ENCODE measurements around the gene RHCE. TPM values are rescaled to one million over a fixed set of nuclear protein-coding genes. Genes with fewer than 3 reads are reported as not detected.
"Not testable (repeated sequence)": the region's sequence is repeated elsewhere in the genome, so short reads cannot be mapped to it uniquely, and the experiment has no call there.

The RHCE gene
- total RNA-seq, 1 donor from 2014 or later: 0.14 TPM

DNA sequence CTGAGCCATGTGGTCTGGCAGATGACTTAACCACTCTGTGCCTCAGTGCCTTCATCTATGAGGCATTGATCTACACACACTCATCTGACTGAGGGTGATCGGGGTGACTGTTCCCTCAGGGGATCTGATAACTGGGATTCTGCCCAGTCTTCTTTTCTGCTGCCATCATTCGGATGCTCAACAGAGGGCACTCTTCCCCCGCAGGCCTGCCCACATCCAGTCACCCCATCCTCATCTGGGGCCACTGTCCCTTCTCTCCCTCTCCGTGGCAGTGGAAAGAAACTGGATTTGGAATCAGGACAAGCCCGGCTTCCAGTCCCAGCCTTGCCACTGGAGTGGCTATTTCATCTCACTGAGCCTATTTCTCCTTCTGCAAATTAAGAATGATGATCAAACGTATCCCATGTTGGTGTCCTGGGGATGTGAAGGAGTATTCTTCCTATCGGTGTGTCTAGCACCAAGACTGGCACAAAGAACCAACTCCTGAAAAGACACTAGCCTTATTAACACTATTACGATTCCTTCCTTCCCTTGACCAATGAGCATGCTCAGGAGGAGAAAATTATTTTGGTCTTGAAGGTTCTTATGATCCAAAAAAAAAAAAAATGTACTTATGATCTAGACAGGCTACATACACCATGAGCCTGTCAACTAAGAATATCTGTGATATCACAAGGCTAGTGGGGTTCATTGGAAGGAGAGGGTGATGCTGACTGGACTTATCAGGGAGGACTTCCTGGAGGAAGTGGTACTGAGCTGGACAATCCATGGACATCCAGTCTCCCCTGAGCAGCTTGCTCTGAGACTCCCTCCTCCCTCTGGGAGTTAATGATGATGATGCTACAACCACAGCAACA is 17.4 kb downstream of the RHCE start:
- H3K36me3 Mint-ChIP-seq (ENCODE audit: low read depth); H3K4me1 Mint-ChIP-seq; H3K4me3 Mint-ChIP-seq; H3K9me3 Mint-ChIP-seq; H3K27ac Mint-ChIP-seq: not testable (repeated sequence)
- peaks cover 14% of the 10 kb centered on the region for H3K27me3 Mint-ChIP-seq
- intact Hi-C loops (cut with micrococcal nuclease): loop anchor here (5.0 kb wide), 1 partner anchor 119 kb away; no protein-coding TSS in a partner anchor
- peak; percentile 75 for DNase-seq

DNA sequence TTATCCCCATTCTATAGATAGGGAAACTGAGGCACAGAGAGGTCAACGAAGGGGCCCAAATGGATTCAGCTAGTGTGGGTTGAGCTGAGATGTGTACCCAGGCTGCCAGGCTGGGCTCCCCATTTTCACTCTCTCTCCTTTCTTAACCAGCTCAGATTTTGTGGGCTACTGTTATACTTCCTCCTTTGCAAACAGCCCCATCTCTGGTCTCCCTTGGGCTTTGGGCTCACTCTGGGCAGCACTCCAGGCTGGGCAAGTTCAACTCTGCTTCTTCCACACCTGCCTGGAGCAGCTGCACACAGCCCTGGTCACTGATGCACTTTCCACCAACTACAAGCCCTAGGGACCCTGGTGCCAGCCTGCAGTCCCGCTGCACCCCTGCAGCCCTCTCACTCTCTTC is 22.5 kb downstream of the RHCE start:
- DNase-seq; H3K27ac Mint-ChIP-seq; H3K4me3 Mint-ChIP-seq; intact Hi-C loops (cut with micrococcal nuclease); H3K9me3 Mint-ChIP-seq; H3K36me3 Mint-ChIP-seq (ENCODE audit: low read depth); H3K4me1 Mint-ChIP-seq: not testable (repeated sequence)
- H3K27me3 Mint-ChIP-seq: peaks cover 25% of the 10 kb centered on the region

DNA sequence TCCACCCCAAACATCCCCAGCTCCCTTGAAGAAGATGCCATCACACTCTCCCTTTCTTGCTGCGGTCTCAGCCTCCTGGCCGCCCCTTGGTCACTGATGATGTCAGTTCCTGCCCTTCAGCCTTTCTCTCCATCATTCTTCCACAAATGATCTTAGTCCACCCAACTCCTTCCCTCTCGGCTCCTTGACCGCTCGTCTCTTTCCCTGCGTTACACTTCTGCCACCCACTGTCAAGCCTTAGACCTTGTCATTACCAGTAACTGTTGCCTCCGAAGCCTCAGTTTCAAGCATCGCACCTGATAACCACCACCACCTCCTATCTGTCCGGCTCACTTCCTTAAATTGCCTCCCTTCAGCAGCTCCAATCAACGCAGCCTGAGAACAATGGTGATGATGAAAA is 23.1 kb downstream of the RHCE start:
- DNase-seq; intact Hi-C loops (cut with micrococcal nuclease); H3K9me3 Mint-ChIP-seq; H3K36me3 Mint-ChIP-seq (ENCODE audit: low read depth); H3K4me1 Mint-ChIP-seq; H3K4me3 Mint-ChIP-seq; H3K27ac Mint-ChIP-seq: not testable (repeated sequence)
- peaks cover 25% of the 10 kb centered on the region for H3K27me3 Mint-ChIP-seq

DNA sequence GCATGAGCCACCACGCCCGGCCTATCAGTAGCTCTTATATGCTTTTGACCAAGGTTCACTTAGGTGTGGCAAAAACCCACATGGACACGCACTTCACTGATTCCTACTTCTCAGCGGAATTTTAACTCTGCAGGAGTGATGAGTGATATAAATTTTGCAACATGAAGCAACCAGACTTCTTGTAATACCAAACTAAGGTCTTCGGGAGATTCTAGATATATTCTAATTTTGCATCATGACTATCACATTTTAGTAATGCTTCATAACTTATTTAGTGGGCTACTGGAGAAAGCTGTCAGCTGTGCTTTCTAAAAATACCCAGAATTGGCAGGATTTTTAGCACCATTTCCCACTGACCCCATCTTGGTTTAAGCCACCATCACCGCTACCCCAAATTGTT is 27.8 kb downstream of the RHCE start:
- Mint-ChIP-seq H3K36me3 (ENCODE audit: low read depth) (no peaks in the 10 kb centered on the region), H3K4me3 (no peak overlapping the region), H3K27ac (no peak overlapping the region), H3K9me3 (no peaks in the 10 kb centered on the region), H3K27me3 (peaks cover 23% of the 10 kb centered on the region), H3K4me1 (no peaks in the 10 kb centered on the region)
- no peak for DNase-seq
- intact Hi-C loops (cut with micrococcal nuclease): no loop called here

DNA sequence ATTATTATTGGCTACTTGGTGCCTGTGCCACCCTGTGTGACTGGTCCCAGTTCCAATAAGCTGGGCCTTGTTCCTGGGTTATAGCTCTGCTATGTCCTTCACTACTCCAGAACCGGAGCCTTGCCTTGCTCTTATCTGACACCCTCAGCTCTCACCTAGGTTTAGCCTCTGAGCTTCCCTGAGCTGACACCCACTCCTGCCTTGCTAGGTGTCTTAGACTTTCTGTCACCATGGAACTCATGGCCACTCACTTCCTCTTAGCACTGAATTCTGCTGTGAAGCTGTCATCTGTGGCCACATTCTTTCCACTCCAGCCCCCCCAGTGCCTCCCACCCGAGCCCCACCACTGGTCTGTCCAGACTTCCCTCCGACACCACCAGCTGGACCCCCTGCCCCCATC is 30.9 kb downstream of the RHCE start:
- H3K4me3 Mint-ChIP-seq; DNase-seq; intact Hi-C loops (cut with micrococcal nuclease); H3K9me3 Mint-ChIP-seq; H3K4me1 Mint-ChIP-seq; H3K36me3 Mint-ChIP-seq (ENCODE audit: low read depth); H3K27ac Mint-ChIP-seq: not testable (repeated sequence)
- H3K27me3 Mint-ChIP-seq: peaks cover 16% of the 10 kb centered on the region

DNA sequence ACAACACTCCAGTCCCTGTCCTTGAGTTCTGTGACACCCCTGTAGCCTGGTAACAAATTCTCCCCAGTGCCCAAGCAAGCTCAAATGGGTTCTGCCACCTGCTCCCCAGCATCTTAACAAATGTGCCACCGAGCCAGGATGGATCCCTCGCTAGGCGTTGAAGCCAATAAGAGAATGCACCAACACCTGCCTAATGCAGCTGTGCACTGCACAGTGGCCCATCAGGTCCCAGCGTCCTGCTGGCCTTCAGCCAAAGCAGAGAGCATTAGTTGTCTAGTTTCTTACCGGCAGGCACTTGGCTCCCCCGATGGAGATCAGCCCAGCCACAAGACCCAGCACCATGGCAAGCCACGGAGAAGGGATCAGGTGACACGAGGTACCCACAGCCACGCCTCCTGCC is 31.9 kb downstream of the RHCE start:
- DNase-seq; intact Hi-C loops (cut with micrococcal nuclease); H3K4me3 Mint-ChIP-seq; H3K36me3 Mint-ChIP-seq (ENCODE audit: low read depth); H3K4me1 Mint-ChIP-seq; H3K27ac Mint-ChIP-seq; H3K9me3 Mint-ChIP-seq: not testable (repeated sequence)
- H3K27me3 Mint-ChIP-seq: peaks cover 11% of the 10 kb centered on the region

DNA sequence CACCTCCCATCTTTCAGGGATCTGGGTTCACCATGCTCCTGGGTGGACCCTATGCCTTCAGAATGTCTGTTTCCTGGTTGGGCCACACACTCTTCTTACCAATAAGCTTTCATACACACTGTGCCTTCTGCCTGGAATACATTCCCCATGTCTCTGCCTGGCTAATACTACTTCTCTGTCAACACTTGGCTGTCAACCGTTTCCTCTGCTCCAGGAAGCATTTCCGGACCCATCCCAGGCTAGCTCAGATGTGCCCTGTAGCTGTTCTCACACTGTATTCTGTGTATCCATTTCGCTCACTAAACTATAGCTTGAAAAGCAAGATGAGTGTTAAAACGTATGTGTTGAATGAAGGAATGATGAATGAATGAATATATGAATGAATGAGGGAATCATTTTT is 33.5 kb downstream of the RHCE start:
- peaks cover 17% of the 10 kb centered on the region for H3K27me3 Mint-ChIP-seq
- DNase-seq; H3K27ac Mint-ChIP-seq; H3K36me3 Mint-ChIP-seq (ENCODE audit: low read depth); intact Hi-C loops (cut with micrococcal nuclease); H3K9me3 Mint-ChIP-seq; H3K4me1 Mint-ChIP-seq; H3K4me3 Mint-ChIP-seq: not testable (repeated sequence)

DNA sequence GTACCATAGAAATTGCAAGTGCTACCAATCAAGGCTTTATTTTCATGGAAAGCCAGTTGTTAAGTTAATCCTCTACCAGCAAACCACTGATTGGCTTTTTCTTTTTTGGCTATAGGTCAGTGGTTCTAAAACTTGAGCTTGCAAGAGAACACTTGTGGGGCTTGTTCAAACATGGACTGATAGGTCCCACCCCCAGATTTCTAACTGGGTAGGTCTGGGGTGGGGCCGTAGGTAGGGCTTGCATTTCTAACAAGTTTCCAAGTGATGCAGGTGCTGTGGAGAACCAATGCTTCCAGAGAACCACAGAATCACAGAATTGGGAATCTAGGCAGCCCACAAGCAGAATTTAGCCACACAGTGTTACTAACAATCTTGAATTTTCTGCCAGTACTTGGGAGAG is 36.8 kb downstream of the RHCE start:
- H3K27ac Mint-ChIP-seq; H3K4me3 Mint-ChIP-seq; H3K4me1 Mint-ChIP-seq; H3K36me3 Mint-ChIP-seq (ENCODE audit: low read depth); DNase-seq; H3K27me3 Mint-ChIP-seq; intact Hi-C loops (cut with micrococcal nuclease); H3K9me3 Mint-ChIP-seq: not testable (repeated sequence)

DNA sequence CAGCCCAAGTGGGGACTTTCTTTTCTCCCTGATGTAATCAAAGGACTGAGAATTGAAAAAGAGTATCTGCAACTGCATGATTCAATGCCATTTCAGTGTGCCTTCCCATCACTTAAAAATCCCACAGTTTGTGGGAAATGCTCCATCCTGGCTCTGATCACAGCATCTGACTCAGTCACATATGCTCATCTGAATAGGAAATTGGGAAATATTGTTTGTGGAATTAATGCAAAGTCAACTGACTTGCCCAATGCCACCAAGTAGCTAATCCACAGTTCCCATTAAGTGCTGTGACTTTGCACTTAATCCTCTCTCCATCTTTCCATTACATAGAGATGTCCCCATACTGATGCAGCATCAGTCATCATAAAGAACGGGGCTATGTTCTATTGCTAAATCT is 37.5 kb downstream of the RHCE start:
- DNase-seq; H3K27ac Mint-ChIP-seq; H3K36me3 Mint-ChIP-seq (ENCODE audit: low read depth); H3K4me3 Mint-ChIP-seq; H3K9me3 Mint-ChIP-seq; intact Hi-C loops (cut with micrococcal nuclease); H3K4me1 Mint-ChIP-seq: not testable (repeated sequence)
- peaks cover 13% of the 10 kb centered on the region for H3K27me3 Mint-ChIP-seq

DNA sequence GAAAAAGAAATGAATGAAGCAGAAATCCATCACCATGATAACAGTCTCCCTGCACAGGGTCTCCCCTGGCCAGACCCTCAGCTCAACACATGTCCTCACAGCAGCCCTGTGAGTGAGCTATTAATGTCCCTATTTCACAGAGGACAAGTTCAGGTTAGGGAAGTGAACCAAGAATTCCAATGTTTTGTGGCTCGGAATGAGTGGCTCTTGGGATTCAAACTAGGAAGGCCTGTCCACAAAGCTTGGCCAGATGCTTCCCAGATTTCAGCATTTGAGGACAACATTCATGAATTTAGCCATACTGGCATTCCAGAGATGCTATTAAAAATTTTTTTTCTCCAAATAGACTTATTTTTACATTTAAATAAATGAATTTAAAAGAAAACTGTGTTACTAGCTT is 38.1 kb downstream of the RHCE start:
- intact Hi-C loops (cut with micrococcal nuclease); H3K9me3 Mint-ChIP-seq; DNase-seq; H3K27ac Mint-ChIP-seq; H3K36me3 Mint-ChIP-seq (ENCODE audit: low read depth); H3K4me1 Mint-ChIP-seq; H3K4me3 Mint-ChIP-seq: not testable (repeated sequence)
- peaks cover 15% of the 10 kb centered on the region for H3K27me3 Mint-ChIP-seq

DNA sequence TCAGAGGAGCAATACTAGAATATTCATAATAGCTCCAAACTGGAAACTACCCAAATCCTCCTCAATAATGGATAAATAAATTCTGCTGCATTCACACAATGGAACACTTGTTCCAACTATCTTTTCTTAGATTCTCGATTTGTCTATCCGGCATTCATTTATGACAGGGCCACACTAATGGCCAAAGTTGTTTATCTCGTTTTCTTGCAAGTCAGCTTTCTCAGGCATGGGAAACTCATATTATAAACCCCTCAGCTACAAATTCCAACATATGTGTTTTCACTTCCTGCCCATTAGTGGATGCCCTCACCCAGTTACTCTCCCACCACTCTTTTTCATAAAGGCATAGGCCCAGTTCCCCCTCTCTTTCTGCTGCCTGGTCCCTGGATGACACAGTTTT is 42.3 kb downstream of the RHCE start:
- intact Hi-C loops (cut with micrococcal nuclease); H3K4me3 Mint-ChIP-seq; DNase-seq; H3K4me1 Mint-ChIP-seq; H3K27ac Mint-ChIP-seq; H3K9me3 Mint-ChIP-seq; H3K36me3 Mint-ChIP-seq (ENCODE audit: low read depth): not testable (repeated sequence)
- H3K27me3 Mint-ChIP-seq: peaks cover 20% of the 10 kb centered on the region

DNA sequence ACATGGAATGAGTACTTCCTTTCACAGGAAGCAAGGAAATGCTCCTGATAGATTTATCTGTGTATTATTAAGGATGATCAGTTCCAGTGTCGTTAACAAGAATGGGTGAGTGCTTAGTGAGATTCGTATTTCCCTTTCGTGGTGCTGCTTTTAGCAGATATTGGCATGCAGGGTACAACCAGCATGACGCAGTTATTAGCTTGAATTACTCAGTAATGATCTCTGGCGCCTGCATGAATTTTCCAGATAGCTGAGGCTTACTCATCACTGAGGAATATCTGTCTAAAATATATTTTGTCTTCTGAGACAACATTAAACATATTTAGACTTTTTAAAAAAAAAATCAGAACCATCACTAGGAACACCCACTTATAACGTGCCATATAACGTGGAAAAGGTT is 48.9 kb downstream of the RHCE start:
- H3K4me3 Mint-ChIP-seq; H3K27ac Mint-ChIP-seq; H3K36me3 Mint-ChIP-seq (ENCODE audit: low read depth); H3K4me1 Mint-ChIP-seq; DNase-seq; intact Hi-C loops (cut with micrococcal nuclease); H3K9me3 Mint-ChIP-seq; H3K27me3 Mint-ChIP-seq: not testable (repeated sequence)

DNA sequence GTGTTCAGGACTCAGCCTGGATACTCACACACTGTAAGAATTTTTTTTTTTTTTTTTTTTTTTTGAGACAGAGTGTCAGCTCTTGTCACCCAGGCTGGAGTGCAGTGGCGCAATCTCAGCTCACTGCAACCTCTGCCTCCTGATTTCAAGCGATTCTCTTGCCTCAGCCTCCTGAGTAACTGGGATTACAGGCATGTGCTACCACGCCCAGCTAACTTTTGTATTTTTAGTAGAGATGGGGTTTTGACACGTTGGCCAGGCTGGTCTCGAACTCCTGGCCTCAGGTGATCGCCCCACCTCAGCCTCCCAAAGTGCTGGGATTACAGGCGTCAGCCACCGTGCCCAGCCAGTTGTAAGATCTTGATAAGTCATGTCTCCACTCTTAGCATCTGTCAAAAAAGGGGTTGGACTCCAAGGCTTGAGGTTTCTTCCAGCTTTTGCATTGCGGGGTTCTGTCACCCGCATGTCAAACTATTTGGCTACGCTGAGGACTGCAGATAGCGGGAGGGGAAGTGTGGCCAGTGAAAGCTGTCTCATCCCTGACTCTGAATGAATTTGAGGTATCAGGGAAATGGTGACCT is 50.8 kb downstream of the RHCE start:
- H3K4me1 Mint-ChIP-seq; DNase-seq; H3K27me3 Mint-ChIP-seq; intact Hi-C loops (cut with micrococcal nuclease); H3K36me3 Mint-ChIP-seq (ENCODE audit: low read depth); H3K27ac Mint-ChIP-seq; H3K9me3 Mint-ChIP-seq; H3K4me3 Mint-ChIP-seq: not testable (repeated sequence)

DNA sequence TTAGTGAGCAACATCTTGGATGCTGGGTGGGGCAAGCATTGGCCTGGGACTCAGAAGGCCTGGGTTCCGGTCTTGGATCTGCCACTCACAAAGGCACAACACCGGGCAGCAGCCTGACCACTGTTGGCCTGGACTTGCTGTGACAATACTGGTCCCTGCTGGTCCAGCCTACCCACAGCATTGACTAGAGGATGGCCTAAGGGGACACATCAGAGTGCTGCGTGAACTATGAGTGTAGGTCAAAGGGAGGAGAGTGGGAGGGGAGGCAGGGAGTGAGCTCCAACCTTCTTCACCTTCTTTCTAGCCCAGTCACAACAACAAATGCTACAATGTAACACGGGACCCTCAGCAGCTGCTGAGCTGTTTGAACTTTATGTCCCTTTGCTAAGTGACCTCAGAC is 51.4 kb downstream of the RHCE start:
- Mint-ChIP-seq H3K9me3 (no peaks in the 10 kb centered on the region), H3K27ac (no peak overlapping the region), H3K27me3 (peaks cover 3% of the 10 kb centered on the region), H3K36me3 (ENCODE audit: low read depth) (no peaks in the 10 kb centered on the region), H3K4me1 (no peaks in the 10 kb centered on the region), H3K4me3 (no peak overlapping the region)
- DNase-seq: no peak
- intact Hi-C loops (cut with micrococcal nuclease): no loop called here

All from activated CD4-positive, alpha-beta T cell treated with anti-CD3 and anti-CD28 coated beads, Interleukin-2, amount 10 ng/mL, durations not matched to agents 24 days and 14 days (primary cell).